Measurements from ENCODE around the gene KRT78.

KRT78 gene

GRCh38 chr12:52824741-52825410 lies 23.9 kb downstream of the KRT78 start:
- no peak for DNase-seq (ENCODE audit: low spot score)

GRCh38 chr12:52823761-52824450 lies 24.9 kb downstream of the KRT78 start:
- DNase-seq (ENCODE audit: low spot score): no peak

- no peak for DNase-seq (ENCODE audit: low spot score)
Observed at GRCh38 chr12:52822771-52823510, 25.9 kb downstream of the KRT78 start.

DNA sequence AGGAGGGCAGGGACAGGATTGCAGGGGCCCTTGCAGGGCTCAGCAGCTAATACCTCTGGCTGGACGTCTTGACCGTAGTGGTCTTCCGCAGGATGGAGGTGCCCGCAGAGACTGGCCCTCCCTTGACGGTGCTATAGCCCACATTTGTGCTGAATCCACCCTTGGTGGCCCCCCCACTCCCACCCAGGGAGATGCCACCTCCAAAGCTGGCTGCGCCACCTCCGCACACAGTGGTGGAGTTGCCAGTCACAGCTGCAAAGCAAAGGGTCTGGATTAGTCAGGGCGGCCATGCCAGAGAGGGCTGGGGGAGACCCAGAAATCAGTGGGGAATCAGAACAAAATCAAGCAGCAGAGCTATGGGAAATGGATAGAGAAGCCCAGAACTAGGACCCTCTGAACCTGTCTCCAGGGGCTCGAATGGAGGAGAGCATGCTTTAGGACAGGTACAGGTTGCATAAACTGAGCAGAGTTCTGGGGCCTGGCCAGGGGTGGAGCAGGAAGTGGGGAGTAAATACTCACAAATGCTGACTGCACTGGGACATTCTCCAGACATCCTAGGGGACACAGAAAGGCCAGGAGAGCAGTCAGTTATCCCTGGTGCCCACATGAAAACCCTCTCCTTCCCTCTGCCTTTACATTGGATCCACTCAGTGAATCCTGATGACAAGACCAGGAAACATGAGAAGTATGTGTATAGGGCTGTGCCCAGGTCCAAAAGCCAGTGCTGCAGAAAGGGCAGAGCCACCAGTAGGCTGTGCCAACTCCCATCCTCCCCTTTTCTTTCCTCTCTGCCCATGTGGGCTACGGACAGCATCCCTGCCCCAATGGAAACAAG lies 26.8 kb downstream of the KRT78 start:
- no peak for DNase-seq (ENCODE audit: low spot score)

GRCh38 chr12:52821071-52821730 lies 27.6 kb downstream of the KRT78 start:
- DNase-seq (ENCODE audit: low spot score): no peak

- no peak for DNase-seq (ENCODE audit: low spot score)
Observed at GRCh38 chr12:52820521-52820920, 28.3 kb downstream of the KRT78 start.

GRCh38 chr12:52819731-52820510 lies 28.9 kb downstream of the KRT78 start:
- DNase-seq (ENCODE audit: low spot score): no peak

GRCh38 chr12:52818887-52819420 lies 29.8 kb downstream of the KRT78 start:
- no peak for DNase-seq (ENCODE audit: low spot score)

DNA sequence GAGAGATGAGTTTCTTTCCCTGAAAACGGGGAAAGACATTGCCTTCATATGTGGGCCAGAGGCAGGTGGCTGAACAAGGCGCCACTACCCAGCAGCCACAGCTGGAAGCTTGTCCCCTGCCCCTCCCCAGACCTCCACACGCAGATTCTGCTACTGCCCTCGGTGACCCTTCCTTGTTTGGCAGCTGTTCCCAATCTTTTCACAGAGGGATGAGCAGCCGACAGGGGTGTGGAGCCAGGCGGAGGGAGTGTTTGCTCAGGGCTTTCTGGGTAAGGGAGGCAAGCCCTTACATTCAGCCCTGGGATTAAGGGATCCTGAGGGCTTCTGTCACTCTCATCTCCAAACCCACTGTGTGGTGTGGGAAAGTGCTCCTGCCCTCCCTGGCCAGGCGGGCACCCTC lies 30.4 kb downstream of the KRT78 start:
- DNase-seq (ENCODE audit: low spot score): no peak

GRCh38 chr12:52817699-52818238 lies 31.0 kb downstream of the KRT78 start:
- DNase-seq (ENCODE audit: low spot score): no peak

DNA sequence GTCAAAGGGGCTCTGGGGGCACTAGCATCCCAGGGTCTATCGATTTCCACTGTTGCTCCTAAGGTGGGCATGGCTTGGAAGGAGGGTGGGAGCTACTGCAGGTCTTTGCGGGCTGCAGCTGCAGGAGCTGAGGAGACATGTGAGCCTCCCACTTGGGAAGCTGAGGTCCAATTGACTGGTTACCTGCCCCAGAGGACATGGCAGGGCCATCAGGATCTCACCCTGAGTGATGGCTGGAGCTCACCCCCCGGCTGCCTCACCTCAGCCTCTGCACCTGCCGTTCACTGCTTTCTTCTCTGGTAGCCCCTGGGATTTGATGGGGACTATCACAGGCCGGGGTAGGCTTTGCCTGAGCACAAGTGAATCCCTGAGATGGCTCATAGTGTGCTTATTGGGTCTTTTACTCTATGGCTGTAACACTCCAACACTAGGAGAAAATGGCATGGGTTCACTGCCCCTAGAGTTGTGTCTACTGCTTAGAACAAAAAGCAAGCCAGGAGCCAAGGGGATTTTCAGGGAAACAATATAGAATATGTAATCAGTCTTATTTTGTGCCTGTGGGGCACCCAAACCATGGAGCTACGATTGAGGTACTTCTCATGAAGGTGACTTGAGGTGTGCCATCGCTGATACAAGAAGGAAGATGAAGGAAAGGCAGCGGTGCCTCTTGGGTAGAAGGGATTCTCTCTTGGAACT lies 31.6 kb downstream of the KRT78 start:
- no peak for DNase-seq (ENCODE audit: low spot score)

GRCh38 chr12:52815676-52816588 lies 32.9 kb downstream of the KRT78 start:
- DNase-seq (ENCODE audit: low spot score): no peak

- DNase-seq (ENCODE audit: low spot score): no peak
Observed at GRCh38 chr12:52815161-52815560, 33.6 kb downstream of the KRT78 start.

- DNase-seq (ENCODE audit: low spot score): no peak
Observed at GRCh38 chr12:52814710-52815155, 34.1 kb downstream of the KRT78 start.

DNA sequence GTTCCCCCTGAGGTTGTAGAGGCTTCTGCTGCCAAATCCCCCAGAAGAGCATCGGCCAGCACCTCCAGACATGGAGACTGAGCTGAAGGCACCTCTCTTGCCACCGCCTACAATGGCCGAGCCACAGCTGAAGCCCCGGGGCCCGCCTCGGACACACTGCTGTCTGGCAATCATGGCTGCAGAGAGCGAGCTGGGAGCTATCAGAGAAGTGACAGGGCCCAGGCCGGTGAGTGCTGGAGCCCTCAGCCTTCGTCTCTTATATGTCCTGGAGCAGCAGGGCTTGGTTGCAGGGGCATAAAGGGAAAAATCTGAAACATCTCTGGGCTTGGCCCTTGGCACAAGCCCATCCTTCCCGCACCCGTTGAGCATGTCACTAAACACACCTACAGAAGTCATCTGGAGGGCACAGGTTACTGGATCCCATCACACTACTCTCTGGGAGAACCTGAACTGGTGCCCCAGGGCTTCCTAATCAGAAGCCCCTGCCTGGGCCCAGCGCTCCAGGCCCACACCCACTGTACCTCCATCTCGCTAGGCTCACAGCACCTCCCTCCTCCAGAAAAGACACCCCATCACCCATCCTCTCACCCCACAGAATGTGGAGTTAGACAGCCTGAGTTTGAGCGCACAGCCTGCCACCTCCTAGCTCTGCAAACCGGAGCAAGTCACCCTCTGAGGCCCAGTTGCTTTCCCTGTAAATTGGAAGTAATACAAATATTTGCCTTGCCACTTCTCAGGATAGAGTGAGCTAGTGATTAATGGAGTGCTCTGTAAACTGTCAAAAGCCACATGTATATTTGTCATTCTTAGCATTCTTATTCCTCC lies 34.7 kb downstream of the KRT78 start, which contains the start of gene KRT4:
KRT4 (minus strand) TSS at position 232 of the 825 bp plus-strand sequence; CDS start at position 174, 58 bp downstream.
- DNase-seq (ENCODE audit: low spot score): no peak

- DNase-seq (ENCODE audit: low spot score): no peak
Observed at GRCh38 chr12:52813203-52813819, 35.5 kb downstream of the KRT78 start.

DNA sequence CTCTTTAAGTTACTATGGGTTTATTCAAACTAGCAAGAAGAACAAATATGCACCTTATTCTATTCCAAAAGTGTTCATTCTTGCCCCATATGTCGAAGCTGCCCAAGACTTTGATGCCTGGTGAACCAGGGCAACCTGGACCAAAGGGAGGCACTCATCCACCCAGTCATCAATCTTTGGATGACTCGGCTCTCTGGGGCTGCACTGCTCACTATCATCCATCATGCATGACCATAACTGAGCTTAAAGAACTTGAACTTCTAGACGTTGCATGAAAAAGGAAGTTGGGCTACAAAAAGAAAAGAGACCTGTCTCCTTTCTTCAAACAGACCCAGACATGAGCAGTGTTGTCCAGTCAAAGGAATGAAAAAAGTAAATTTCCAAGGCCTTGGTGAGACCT lies 36.0 kb downstream of the KRT78 start:
- DNase-seq (ENCODE audit: low spot score): no peak

All from left forelimb (tissue), 1 donor.